Lung (tissue), 12 donors: ENCODE measurements around the gene PFN2. TPM values are rescaled to one million over a fixed set of nuclear protein-coding genes. Genes with fewer than 3 reads are reported as not detected.

ENCODE experiments used
- ATAC-seq: fragments of 200-7000 bp; cut with Tn5 transposase; one replicate; pipeline ENCODE4 v1.9.1; 2020; ENCODE audit warnings: moderate number of reproducible peaks; ENCODE audit not compliant: insufficient read depth, low FRiP score
- DNase-seq, 3 donors: peaks; one replicate each; pipeline ENCODE4 v3.0.0-alpha.2; 2013 to 2017
- H3K27ac ChIP-seq, 2 donors: one replicate each; pipeline ENCODE4 v1.5.1; 2013; ENCODE audit warnings: mild to moderate bottlenecking in 2 of 2, moderate library complexity in 2 of 2, control low read depth in 1 of 2, inconsistent platforms in 1 of 2, low read depth in 1 of 2, low read length in 1 of 2
- H3K27me3 ChIP-seq, 3 donors: one replicate each; pipeline ENCODE4 v1.5.1; 2013; ENCODE audit warnings: low read length in 2 of 3; ENCODE audit not compliant: control insufficient read depth in 3 of 3, insufficient read depth in 3 of 3
- H3K36me3 ChIP-seq, 4 donors: one replicate each; pipeline ENCODE4 v1.5.1; 2013; ENCODE audit warnings: low read length in 4 of 4, mild to moderate bottlenecking in 1 of 4, moderate library complexity in 1 of 4; ENCODE audit not compliant: control insufficient read depth in 4 of 4, insufficient read depth in 4 of 4
- H3K4me1 ChIP-seq, 5 donors: one replicate each; pipeline ENCODE4 v1.5.1; 2013; ENCODE audit warnings: low read length in 5 of 5, mild to moderate bottlenecking in 2 of 5, moderate library complexity in 1 of 5; ENCODE audit not compliant: control insufficient read depth in 5 of 5, insufficient read depth in 5 of 5
- H3K4me3 ChIP-seq: one replicate; pipeline ENCODE4 v1.5.1; 2013; ENCODE audit warnings: mild to moderate bottlenecking, control low read depth, moderate library complexity
- H3K9ac ChIP-seq, 2 donors: one replicate each; pipeline ENCODE4 v1.5.1; 2013; ENCODE audit warnings: low read length in 2 of 2, control low read depth in 1 of 2; ENCODE audit not compliant: insufficient read depth in 1 of 2
- H3K9me3 ChIP-seq, 4 donors: one replicate each; pipeline ENCODE4 v1.5.1; 2013; ENCODE audit warnings: low read length in 3 of 4, mild to moderate bottlenecking in 1 of 4, moderate library complexity in 1 of 4; ENCODE audit not compliant: control insufficient read depth in 4 of 4, insufficient read depth in 3 of 4
- CTCF ChIP-seq: IDR thresholded peaks from 2 replicates; pipeline ENCODE4 v1.5.1; 2012; ENCODE audit warnings: mild to moderate bottlenecking; ENCODE audit errors: control extremely low read depth, extremely low read depth
- WGBS, 2 donors: extraction: QIAGEN DNeasy Blood & Tissue Kit; methylation state at CpG; one replicate each; pipeline ENCODE4 v1.1.7; 2013; 5-methylcytosine and 5-hydroxymethylcytosine counted together
- polyA plus RNA-seq, 2 donors: library from polyadenylated mRNA; stranded (reverse); fragments of 200-250 nt; gene quantifications; one replicate each; pipeline ENCODE4 v1.2.1, GENCODE V29; 2013
- total RNA-seq, 2 donors: library from RNA; depleted of rRNA in 1 of 2; stranded (reverse); fragments of >200 nt in 1 of 2; gene quantifications; one replicate each; pipeline ENCODE4 v1.2.1, GENCODE V29; 2014 to 2021
- donor health status: control.
- donor health status: control.
- donor health status: Bipolar disorder and iron deficiency.
- donor health status: healthy.
- donor health status: DM: yes; HTN: yes; CAD: no.

The PFN2 gene
- total and polyA plus RNA-seq, 4 donors = 28.1 to 91.7 (median 49.2) TPM

DNA sequence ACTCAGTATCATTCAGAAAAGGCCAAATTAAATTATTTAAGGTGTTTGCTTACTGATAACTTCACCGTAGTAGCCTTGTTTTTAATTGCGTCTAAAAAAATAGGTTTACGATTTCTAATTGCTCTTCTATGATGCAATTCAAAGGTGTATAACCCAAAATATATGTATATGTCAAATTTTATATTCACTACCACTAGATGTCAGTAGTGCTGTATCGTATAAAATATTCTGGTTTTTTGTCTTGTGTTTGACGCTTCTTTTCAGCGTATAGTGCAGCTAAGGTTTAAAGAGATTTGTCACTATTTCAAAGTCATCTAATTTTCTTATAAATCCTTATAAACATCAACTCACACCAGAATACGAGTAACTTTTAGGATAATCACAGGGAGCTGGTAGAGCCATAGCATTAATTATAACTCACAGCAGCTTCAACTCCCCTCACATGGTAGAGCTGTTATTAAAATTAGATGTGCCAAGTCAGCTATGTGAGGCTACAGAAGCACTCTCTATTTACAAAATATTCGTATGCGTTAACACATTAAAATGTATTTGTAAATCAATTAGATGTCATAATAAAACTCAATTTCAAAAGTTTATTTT is 3.5 kb downstream of the PFN2 start:
- Histone ChIP-seq H3K36me3 (peaks cover 0 to 15% (median 8%) of the 10 kb centered on the region in 4 donors), H3K4me1 (peaks cover 0 to 39% (median 15%) of the 10 kb centered on the region in 5 donors), H3K9ac (peak overlapping the region in 1 of 2 donors; percentile 4), H3K9me3 (no peaks in the 10 kb centered on the region), H3K4me3 (no peak overlapping the region), H3K27me3 (no peaks in the 10 kb centered on the region), H3K27ac (no peak overlapping the region)
- WGBS, 2 donors = 30 to 34% methylated on average over 9 of the region's 9 CpGs
- ATAC-seq (no peak), DNase-seq (peak in 2 of 3 donors; percentile 83 to 85)
- TF ChIP-seq CTCF = peak; percentile 50

DNA sequence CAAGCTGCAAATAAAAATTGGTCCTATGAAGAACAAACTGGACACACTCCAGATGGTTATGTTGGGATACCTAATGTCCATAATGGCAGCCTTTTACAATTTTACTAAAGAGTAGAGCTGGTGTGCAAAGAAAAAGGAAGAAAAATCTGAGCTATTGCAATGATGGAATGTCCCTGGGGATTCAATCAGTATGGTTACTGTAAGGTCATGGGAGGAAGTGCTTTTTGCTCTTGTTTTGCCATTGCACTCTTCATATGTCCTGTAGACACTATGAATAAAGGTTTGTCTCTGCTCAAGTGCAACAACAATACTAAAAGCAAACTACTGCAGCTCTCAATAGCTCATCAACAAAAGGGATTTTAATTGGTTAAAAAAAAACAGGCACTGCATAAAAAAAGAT is 5.4 kb downstream of the PFN2 start:
- no peak overlapping the region for H3K27ac ChIP-seq
- H3K4me1 ChIP-seq = peaks cover 0 to 36% (median 15%) of the 10 kb centered on the region in 5 donors
- TF ChIP-seq CTCF = no peak
- H3K4me3 ChIP-seq = no peak overlapping the region
- DNase-seq (no peak), ATAC-seq (no peak)
- no peaks in the 10 kb centered on the region for H3K9me3 ChIP-seq
- H3K27me3 ChIP-seq = no peaks in the 10 kb centered on the region
- H3K36me3 ChIP-seq = peaks cover 2 to 15% (median 8%) of the 10 kb centered on the region in 4 donors
- no peak overlapping the region for H3K9ac ChIP-seq

DNA sequence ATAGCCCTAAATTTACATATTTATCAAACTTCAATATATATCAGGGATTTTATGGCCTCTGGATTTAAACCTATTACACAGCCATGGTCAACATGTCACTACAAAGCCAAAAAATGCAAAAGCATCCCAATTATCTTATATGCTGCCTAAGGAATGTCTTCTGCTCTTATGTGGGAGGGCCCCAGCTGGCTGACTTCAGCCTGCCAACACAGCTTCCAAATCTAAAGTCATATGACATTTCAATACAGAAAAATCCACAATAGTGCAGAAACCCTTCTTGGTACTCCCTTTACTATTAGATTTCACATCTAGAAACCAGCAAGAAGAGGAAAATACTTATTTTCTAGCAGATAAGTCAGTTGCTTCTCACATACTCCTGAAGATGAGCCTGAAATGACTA is 6.4 kb downstream of the PFN2 start:
- peaks cover 2 to 17% (median 8%) of the 10 kb centered on the region in 4 donors for H3K36me3 ChIP-seq
- ATAC-seq = no peak
- H3K9ac ChIP-seq = no peak overlapping the region
- TF ChIP-seq CTCF = no peak
- H3K9me3 ChIP-seq = no peaks in the 10 kb centered on the region
- no peaks in the 10 kb centered on the region for H3K27me3 ChIP-seq
- H3K27ac ChIP-seq = no peak overlapping the region
- H3K4me1 ChIP-seq = peaks cover 0 to 36% (median 15%) of the 10 kb centered on the region in 5 donors
- H3K4me3 ChIP-seq = no peak overlapping the region
- DNase-seq = peak; percentile 49 to 76 (median 66)

DNA sequence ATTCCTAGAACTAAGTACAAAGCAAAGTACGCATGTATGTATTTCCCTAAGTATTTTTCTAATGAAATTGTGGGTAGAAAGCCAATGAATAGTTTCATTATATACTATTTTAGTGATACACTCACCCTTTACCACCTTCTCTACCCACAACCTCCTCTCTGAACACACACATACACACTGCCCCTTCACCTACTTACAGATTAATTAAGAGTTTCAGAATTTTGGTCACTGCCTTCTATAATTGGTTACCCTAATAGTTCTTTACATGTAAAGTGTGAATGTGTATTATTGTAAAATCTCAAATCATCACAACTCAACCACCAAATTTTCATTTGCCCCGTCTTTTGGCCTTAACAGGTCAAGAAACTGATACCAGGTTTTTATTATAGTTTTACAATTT is 7.2 kb downstream of the PFN2 start:
- H3K9me3 ChIP-seq = no peaks in the 10 kb centered on the region
- no peak overlapping the region for H3K9ac ChIP-seq
- no peak overlapping the region for H3K4me3 ChIP-seq
- H3K27me3 ChIP-seq = no peaks in the 10 kb centered on the region
- DNase-seq = no peak
- no peak for ATAC-seq
- 79 to 94% methylated on average over 2 of the region's 2 CpGs for WGBS, 2 donors
- peaks cover 0 to 30% (median 12%) of the 10 kb centered on the region in 5 donors for H3K4me1 ChIP-seq
- TF ChIP-seq CTCF = no peak
- no peak overlapping the region for H3K27ac ChIP-seq
- H3K36me3 ChIP-seq = peaks cover 2 to 19% (median 8%) of the 10 kb centered on the region in 4 donors
